ENCODE data around the gene ARHGEF28.

DNA sequence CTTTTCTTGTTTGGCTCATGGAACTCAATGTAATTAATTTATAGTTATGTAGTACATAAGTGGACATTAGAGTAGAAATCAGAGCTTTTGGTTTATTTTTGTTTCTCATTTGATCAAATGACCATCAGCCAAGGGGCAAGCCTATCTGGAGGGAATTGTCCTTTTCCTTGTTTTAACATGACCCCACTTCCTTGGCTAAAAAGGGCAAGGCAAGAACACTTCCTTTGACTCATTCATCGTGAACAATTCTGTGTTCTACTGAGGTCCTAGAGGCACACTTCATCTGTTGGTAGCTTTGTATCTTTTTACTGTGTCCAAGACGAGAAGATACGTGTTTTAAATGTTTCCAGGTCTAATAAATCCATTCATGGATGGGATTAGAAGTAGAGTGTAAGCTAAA is 148.9 kb downstream of the ARHGEF28 start:
- TF ChIP-seq, protein P1, sequence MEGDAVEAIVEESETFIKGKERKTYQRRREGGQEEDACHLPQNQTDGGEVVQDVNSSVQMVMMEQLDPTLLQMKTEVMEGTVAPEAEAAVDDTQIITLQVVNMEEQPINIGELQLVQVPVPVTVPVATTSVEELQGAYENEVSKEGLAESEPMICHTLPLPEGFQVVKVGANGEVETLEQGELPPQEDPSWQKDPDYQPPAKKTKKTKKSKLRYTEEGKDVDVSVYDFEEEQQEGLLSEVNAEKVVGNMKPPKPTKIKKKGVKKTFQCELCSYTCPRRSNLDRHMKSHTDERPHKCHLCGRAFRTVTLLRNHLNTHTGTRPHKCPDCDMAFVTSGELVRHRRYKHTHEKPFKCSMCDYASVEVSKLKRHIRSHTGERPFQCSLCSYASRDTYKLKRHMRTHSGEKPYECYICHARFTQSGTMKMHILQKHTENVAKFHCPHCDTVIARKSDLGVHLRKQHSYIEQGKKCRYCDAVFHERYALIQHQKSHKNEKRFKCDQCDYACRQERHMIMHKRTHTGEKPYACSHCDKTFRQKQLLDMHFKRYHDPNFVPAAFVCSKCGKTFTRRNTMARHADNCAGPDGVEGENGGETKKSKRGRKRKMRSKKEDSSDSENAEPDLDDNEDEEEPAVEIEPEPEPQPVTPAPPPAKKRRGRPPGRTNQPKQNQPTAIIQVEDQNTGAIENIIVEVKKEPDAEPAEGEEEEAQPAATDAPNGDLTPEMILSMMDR (IDR thresholded peaks at IDR 0.05; ENCODE audit: poor library complexity), result no peak
- no peak for TF ChIP-seq EZH2phosphoT487 (IDR thresholded peaks at IDR 0.05; ENCODE audit: low read depth, severe bottlenecking, unreplicated experiment)
